Lower leg skin (tissue), 3 donors: Measurements from ENCODE around the gene FAM53A.

Source experiments
- CTCF ChIP-seq, 3 donors: fragments of 450-650 bp; IDR thresholded peaks; one replicate each; pipeline ENCODE4 v1.5.1; 2016; ENCODE audit warnings: antibody characterized with exemption in 3 of 3, mild to moderate bottlenecking in 3 of 3, moderate library complexity in 2 of 3
- POLR2A ChIP-seq, 2 donors: fragments of 450-650 bp; IDR thresholded peaks; one replicate each; pipeline ENCODE4 v1.6.1; 2016 to 2017; ENCODE audit warnings: antibody characterized with exemption in 2 of 2, mild to moderate bottlenecking in 1 of 2, moderate library complexity in 1 of 2

GRCh38 chr4:1660948-1661677 lies 23.0 kb downstream of the FAM53A start:
- TF ChIP-seq CTCF (IDR thresholded peaks at IDR 0.05) (no peak), POLR2A (IDR thresholded peaks at IDR 0.05) (no peak)
